HG02981 (cell line): ENCODE data around the gene FSTL1.
"Not testable (repeated sequence)": the region's sequence is repeated elsewhere in the genome, so short reads cannot be mapped to it uniquely, and the experiment has no call there.

ENCODE experiments used
- ATAC-seq: cut with Tn5 transposase; IDR thresholded peaks from one replicate; pipeline ENCODE4 v1.9.1; 2021; ENCODE audit warnings: mild to moderate bottlenecking, moderate library complexity; ENCODE audit not compliant: unreplicated experiment

Gene FSTL1

DNA sequence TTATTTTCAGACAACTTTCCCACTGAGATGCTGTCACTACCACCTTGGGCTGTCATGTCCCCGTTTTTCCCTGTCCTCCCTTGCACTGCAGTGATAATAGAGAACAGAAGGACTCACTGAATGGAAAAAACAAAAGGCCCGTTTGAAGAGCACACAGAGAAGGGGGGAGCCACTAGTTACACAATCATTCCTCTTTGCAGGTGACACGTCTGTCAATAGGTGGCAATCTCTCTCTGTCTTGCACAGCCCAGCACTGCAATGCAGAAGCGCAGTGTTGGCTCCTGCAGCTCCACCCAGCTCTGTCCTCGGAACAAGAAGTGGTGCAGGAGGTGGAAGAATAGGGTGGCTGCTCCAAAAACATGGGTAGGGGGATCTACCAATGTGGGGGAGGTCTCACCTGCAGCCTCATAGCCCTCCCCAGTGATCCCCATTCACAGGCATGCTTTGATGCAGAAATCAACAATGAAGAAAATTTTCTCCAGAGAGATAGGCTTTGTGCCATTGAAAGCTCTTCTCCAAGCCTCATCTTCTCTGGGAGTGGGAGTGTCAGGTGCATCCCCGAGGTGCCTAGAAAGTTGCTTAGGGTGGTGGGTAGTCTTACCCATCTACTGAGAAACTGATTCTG lies 31.8 kb downstream of the FSTL1 start:
- ATAC-seq: peak; percentile 61

DNA sequence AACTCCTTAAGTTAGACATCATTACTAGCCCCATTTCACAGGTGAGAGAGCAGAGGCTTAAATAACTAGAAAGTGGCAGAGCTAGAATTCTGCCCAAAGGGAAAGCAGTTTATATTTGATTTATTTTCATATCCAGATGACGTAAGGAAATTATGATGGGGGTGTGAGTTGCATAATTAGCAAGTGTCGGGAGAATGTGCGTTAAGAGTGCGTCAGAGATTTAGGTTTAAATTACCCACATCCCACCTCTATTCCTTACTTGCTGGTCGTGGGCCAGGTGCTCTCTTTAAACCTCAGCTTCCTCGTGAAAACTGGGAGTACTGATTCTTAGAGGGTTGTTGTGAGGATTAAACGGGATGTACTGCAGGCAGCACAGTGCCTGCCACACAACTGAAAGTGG lies 32.3 kb downstream of the FSTL1 start:
- no peak for ATAC-seq

DNA sequence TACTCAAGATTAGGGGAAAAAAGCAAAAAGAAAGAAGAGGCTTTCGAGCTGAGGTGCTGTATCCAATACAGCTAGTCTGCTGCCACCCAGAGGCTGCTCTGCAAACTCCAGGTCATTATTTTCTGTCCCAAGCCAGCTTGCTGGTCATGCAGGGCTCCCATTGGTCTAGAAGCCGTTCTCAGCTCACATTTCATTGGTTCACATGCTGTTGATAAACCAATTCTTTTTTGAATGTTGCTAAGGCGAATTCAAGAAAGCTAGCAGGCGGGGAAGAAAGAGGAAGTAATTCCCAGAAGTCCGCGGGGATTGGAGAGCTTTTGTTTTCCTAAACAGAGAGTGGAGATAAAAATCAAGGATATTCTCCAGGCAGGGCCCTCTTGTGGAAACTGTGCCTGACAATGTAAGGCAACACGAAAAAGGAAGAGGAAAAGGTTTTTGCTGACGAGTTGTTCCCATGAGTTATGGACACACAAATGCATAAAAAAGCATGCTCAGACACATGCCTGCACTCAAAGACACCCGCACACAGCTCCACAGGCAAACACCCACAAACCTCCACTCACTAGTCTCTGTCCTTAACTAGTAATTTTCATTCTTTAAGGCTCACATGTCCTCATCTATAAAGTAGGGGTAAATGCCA lies 33.4 kb downstream of the FSTL1 start:
- peak; percentile 99 for ATAC-seq

DNA sequence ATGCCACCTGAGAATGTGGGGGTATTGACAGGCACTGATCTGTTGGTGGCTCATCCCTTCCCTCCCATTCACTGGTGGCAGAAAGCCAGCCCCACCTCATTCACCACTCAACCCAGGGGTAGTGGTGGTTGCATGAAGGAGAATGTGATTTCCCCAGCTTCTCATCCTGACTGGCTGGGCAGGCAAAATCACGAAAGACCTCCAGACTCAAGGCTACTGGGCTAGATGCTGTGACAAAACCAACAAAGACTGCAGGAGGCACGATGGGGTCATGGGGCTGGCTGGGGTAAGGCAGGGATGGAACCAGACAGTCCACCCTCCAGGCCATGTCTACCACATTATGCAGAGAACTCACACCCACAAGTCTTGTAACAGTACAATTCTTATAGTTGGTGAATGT lies 33.9 kb downstream of the FSTL1 start:
- peak; percentile 23 for ATAC-seq

DNA sequence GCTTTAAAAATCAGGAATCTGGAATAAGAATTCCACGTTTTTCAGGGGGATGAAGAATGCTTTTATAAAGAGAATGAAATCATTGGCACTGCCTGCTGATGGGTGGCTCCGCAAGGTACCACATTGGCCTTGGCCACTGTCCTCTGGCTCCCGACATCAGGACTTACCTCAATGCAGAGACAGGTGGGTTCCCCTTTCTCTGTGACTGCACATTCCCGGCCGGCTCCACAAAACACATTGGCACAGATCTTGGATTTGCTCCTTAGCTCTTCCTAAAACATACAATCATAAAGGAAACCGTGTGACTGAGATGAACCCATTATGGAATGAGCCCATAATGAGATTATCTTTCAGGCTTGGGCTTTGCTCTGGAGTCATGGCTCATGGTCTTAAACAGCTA lies 35.0 kb downstream of the FSTL1 start:
- no peak for ATAC-seq

DNA sequence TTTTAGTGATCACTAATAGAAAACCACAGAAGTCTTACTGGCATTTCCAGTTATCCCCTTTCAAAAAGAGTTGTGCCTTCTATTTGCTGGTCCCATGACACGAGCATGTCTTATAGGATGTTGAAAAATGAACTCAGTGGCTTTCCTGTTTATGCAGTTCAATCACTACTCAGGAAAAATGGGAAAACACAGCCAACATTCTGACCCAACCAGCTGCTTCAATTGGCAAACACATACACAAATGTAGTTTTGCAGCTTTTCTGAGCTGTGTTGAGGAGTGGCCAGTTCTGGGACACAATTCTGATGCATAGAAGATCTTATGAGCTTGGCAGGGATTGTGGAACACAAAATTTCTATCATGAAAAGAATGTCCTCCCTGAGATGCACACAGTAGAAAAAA lies 40.3 kb downstream of the FSTL1 start:
- ATAC-seq: no peak

DNA sequence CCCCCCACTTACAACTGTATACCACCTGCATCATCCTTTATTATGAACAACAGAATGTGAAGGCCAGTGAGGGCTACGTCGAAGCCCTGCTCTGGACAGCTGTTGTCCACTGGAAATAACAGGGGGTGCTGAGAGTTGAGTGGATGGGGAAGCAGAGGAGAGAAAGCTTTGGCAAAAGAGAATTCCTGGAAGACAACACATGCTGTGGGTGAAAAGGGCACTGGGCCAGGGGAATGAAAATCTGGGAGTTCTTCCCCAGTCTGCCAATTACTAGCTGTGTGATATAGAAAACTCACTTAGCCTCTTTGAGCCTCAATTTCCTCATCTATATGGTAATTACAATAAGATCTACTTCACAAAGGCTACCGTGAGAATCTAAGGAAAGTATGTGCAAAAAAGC lies 40.7 kb downstream of the FSTL1 start:
- ATAC-seq: no peak

DNA sequence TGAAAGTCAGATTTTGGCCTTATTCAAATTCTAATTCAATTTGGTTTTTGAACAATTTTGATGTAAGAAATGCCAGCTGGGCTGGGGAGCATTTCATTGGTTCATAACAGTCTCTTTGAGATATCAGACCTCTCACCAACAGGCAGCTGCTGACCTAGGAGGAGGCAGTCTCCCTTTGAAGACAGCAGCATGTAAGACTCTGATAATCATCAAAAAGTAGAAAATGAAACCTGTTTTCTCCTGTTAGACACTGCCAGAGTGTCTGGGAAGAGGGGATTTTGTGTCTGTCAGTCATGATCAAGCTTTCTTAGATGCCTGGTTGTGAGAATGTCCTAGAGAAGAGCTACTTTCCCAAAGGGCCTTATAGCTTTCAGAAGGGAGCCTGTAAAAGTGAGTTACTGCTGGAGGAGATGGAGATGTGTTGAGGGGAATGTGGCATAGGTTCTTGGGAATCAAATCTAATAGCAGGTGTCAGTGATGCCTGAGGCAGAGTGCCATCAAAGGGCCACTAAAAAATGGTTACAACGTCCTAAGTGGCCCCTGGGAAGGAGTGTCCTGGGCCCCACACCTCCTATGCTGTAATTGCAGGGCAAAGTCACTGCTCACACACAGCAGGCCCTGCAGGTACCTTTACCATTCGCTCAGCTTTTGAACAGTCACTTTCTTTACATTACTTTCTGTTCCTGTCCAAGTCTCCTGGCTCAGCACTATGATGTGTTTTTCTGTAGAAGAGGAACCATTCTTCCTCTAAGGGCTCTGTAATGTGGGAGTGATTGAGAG lies 43.1 kb downstream of the FSTL1 start:
- ATAC-seq: no peak

DNA sequence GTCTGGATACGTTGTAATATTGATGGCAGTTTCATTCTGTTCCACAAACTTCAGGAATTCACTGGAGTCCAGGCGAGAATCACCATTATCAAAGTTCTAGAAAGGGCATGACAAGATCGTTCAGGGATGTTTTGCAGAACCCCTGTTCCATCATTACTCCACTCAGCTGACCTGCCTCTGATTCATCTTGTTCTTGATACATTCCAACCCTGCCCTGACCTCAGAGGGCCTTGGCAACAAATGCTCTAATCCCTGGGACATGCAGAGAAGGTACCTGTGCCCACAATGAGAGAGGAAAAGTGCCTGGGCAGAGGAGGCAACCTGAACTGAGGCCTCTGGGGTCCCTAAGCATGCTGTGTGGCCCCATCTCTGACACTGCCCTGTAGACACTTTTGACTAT lies 45.9 kb downstream of the FSTL1 start:
- no peak for ATAC-seq

DNA sequence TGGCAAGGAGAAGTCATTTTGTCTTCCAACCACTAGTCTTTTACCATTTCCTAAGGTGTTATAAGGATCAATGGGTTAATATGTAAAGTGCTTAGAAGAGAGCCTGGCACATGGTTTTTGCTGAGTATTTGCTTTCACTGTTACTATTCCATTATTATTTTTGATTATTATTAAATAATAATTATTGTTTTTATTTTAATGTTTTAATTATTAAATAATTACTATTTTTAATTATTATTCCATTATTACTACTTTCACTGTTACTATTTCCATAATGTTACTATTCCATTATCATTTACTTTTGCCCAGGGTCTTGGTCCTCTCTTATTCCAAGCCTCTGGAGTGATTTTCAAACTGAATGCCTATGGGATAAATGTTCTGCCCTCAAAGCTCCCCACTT lies 48.5 kb downstream of the FSTL1 start:
- ATAC-seq: no peak

DNA sequence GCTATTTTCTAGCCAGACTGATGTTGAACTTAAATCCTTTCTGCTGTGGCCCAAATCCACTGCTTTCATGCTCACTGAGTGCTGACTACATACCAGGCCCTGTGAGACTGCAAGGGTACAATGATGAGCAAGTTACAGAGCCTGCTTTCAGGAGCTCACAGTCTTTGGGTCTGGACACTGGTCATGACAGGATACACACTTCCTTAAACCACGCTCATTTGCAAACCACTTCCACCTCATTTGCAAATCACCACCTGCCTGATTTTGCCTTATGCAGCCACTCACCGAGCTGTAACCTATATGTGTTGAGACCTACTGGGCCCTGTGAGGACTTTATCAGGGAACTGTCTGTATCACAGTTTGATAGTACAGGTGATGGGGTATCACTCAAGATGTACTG lies 51.4 kb downstream of the FSTL1 start:
- ATAC-seq: peak; percentile 96

DNA sequence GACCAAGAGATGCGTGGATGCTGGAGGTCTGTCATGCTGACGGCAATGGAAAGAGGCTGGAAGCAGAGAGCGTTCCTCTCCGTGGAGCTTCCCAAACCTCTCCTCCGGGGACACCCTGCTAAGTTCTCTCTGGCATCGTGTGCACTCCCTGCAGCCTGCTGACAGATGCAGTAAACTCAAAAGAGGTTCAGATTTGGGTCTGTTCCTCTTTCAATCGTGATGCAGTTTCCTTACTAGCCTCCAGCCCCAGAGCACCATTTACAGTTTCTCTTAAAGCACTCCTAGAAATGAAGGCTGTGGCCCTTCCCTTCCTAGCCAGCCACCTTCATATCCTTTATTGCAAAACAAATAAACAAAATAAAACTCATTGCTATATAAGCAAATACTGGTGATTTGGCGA lies 54.3 kb downstream of the FSTL1 start:
- no peak for ATAC-seq

DNA sequence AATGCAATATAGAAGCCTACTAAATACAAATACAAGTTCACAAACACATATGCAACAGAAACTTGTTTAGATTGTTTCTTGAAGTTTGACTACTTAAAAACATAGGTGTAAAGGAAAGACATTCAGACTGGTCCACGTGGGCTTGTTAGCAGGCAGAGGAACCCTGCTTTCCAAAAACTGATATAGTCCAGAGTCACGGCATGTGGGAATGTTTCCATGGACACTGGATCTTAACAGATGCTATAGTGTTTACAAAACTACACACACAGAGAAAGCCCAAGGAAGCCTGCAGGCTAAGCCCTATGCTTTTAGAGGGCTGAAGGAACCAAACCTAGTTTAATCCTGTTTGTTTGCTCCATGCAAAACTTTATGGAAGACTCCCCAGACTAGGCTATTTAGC lies 56.4 kb downstream of the FSTL1 start:
- ATAC-seq: no peak

DNA sequence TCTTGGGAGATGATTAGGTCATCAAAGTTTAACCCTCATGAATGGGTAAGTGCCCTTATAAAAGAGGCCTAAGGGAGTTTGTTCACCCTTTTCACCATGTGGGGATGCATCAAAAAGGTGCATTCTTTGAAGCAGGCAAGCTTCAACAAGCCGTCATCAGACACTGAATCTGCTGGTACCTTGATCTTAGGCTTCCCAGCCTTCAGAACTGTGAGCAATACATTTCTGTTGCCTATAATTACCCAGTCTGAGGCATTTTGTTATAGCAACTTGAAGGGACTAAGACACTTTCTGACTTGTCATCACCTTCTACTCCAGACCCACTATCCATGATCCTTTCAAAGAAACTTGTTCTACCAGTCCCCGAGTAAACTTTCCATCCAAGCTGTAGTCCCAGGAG lies 57.0 kb downstream of the FSTL1 start:
- ATAC-seq: no peak

DNA sequence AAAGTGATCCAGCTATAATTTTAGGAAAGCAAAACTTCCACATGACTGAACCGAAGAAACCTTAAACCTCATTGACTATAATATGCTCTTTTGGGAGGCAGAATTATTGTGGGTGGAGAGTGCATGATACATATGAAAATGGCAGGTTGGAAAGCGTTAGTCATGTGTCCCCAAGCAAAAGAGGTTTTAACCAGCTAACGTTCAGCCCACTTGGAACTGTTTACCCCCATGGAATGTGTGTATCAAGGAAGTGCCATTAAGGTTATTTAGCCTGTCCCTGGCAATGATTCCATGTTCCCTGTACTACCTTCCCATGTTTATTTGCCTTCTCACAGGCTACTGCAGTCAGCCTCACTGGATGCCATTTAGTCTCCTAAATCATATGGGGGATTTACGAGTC lies 57.5 kb downstream of the FSTL1 start:
- no peak for ATAC-seq

DNA sequence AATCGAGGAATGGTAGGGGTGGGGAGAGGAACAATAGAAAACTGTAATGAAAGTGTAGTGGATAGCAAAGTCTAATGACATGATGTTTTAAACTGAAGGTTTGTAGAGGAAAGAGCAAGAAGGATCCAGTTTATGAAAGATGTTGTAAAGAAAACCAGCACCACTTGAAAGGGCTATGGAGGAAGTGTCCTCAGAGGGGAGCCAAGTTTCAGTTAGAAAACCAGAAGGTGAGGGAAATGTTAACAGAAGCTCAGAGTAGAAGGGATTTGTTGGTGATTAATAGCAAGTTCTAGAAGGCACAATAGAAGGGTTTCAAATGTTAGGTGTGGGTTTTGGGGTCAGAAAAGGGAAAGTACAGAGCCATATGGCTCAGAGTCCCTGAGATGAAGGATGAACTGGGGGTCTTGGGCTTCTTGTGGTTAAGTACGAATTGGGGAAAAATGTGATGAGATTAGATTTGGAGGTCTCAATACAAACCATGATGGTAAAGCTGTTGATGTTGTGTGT lies 67.8 kb downstream of the FSTL1 start:
- no peak for ATAC-seq

DNA sequence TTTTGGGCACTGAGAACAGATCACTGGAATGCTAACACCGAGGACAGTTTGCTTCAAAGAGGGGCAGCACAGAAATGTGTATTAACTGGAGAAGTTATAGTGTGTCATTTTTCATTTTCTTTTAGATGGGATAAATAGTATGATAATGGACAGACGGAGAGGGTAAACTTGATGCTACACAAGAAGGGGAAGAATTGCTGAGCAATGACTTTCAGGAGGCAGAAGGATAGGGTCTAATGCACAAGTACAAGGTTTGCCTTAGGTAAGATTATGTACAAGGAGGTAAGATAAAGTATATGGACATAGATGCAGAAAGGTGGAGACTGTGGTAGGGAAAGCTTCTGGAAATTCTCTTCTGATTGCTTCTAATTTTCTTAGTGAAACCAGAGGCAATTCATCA lies 69.3 kb downstream of the FSTL1 start:
- no peak for ATAC-seq

DNA sequence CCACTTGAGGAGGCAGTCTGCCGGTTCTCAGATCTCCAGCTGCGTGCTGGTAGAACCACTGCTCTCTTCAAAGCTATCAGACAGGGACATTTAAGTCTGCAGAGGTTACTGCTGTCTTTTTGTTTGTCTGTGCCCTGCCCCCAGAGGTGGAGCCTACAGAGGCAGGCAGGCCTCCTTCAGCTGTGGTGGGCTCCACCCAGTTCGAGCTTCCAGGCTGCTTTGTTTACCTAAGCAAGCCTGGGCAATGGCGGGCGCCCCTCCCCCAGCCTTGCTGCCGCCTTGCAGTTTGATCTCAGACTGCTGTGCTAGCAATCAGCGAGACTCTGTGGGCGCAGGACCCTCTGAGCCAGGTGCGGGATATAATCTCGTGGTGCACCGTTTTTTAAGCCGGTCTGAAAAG lies 72.8 kb downstream of the FSTL1 start:
- ATAC-seq: not testable (repeated sequence)

DNA sequence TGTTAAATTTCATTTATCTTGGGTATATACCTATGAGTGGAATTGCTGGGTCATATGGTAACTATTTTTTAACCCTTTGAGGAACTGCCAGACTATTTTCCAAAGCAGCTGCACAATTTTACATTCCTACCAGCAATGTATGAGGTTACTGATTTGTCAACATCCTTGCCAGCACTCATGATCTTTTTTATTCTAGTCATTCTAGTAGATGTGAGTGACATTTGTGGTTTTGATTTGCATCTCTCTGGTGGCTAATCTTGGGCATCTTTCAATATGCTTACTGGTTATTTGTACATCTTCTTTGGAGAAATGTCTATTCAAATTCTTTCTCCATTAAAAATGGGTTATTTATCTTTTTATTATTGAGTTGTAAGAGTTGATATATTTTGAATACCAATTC lies 80.3 kb downstream of the FSTL1 start:
- peak; percentile 59 for ATAC-seq

DNA sequence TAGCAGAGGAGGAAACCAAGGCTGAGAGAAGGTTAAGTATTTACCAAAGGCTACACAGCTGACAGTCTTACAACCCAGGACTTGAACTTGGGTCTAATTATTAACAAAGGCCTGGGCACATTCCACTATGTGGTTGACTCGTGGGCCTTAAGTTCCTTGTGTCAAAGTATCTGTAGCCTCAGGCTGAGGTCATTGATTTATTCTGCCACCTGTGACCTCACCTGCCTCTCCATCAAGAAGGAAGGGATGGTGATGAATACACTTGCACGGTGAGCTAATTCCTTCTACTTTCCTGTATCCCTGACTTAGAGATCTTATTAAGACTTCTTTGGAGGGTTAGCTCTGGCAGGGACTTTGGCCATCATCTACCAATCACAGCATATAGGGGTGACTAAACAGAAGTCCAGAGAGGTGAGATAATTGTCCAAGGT lies 81.7 kb downstream of the FSTL1 start:
- peak; percentile 93 for ATAC-seq

DNA sequence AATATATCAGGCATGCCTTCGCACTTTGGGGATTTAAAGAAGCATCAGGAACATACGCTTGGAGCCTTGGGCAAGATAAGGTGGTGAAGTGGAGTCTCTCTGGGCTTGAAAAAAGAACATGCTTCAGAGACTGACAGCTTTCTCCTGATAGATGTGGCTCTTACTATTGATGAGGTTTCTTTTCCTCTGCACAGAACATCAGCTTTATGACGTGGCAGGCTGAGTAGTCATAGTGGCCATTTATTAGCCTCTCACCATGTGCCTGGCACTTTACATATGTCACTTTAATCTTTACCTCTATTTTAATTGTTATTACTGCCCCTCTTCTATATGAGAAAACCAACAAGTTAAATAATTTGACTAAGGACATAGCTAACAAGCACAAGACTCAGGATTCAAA lies 82.6 kb downstream of the FSTL1 start:
- ATAC-seq: no peak

DNA sequence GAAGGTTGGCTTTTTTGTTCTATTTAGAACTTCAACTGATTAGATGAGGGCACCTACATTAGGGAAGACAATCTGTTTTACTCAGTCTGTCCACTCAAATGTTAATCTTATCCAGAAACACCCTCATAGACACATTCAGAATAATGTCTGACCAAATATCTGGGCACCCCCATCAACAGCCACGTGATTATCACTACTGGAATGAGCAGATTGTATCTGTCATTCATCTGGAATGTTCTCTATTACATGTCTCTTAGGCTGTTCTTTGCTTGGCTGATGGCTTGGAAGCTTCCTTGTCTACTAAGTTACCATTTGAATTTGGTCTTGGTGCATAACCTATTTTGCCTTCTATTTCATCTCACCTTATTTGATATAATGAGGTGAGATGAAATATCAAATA lies 86.0 kb downstream of the FSTL1 start:
- no peak for ATAC-seq
